DOHH2 (cell line): ENCODE data around the gene CDIPT.

ENCODE experiments used
- H3F3A ChIP-seq: fragments of 200-600 bp; sonication (generic), shearing (Covaris generic); 2 replicates; pipeline ENCODE4 v1.6.0; 2016; ENCODE audit warnings: antibody characterized with exemption, mild to moderate bottlenecking; ENCODE audit not compliant: control insufficient read depth, insufficient read depth
- H3K27ac ChIP-seq: fragments of 200-600 bp; sonication (generic); 2 replicates; pipeline ENCODE4 v1.5.1; 2014; ENCODE audit warnings: low read depth, mild to moderate bottlenecking, low read length, moderate library complexity
- H3K27me3 ChIP-seq: fragments of 200-600 bp; sonication (generic); 2 replicates; pipeline ENCODE4 v1.6.1; 2014; ENCODE audit warnings: mild to moderate bottlenecking, low read length, mixed read lengths; ENCODE audit not compliant: control insufficient read depth
- H3K36me3 ChIP-seq: fragments of 200-600 bp; sonication (generic); 2 replicates; pipeline ENCODE4 v1.6.1; 2014; ENCODE audit warnings: mild to moderate bottlenecking, low read length, moderate library complexity, mixed read lengths; ENCODE audit not compliant: control insufficient read depth
- H3K4me1 ChIP-seq: fragments of 200-600 bp; sonication (generic); 2 replicates; pipeline ENCODE4 v1.6.1; 2014; ENCODE audit warnings: mild to moderate bottlenecking, low read length, mixed read lengths; ENCODE audit not compliant: control insufficient read depth
- H3K4me2 ChIP-seq: fragments of 200-600 bp; sonication (generic); 2 replicates; pipeline ENCODE4 v1.6.0; 2014; ENCODE audit warnings: mild to moderate bottlenecking, low read length, moderate library complexity
- H3K4me3 ChIP-seq: fragments of 200-600 bp; sonication (generic); 2 replicates; pipeline ENCODE4 v1.5.1; 2014; ENCODE audit warnings: mild to moderate bottlenecking, low read length, mixed read lengths
- H3K79me2 ChIP-seq: fragments of 200-600 bp; sonication (generic); 2 replicates; pipeline ENCODE4 v1.6.1; 2014; ENCODE audit warnings: mild to moderate bottlenecking, low read length, mixed read lengths; ENCODE audit not compliant: control insufficient read depth
- H3K9me2 ChIP-seq: fragments of 200-600 bp; sonication (generic); replicated peaks from 2 replicates; pipeline ENCODE4 v1.6.1; 2014; ENCODE audit warnings: mild to moderate bottlenecking, low read length, mixed read lengths; ENCODE audit not compliant: control insufficient read depth
- H3K9me3 ChIP-seq: fragments of 200-600 bp; sonication (generic); 2 replicates; pipeline ENCODE4 v1.6.1; 2014; ENCODE audit warnings: antibody characterized with exemption, low read length, mixed read lengths; ENCODE audit not compliant: control insufficient read depth, insufficient read depth
- H4K20me1 ChIP-seq: fragments of 200-600 bp; sonication (generic); 2 replicates; pipeline ENCODE4 v1.6.0; 2014; ENCODE audit warnings: low read depth, mild to moderate bottlenecking, antibody characterized with exemption, low read length, moderate library complexity; ENCODE audit not compliant: control insufficient read depth, insufficient read depth
- EZH2phosphoT487 ChIP-seq: fragments of 200-600 bp; sonication (generic); IDR thresholded peaks from 2 replicates; pipeline ENCODE4 v1.6.1; 2017; ENCODE audit warnings: borderline replicate concordance, mild to moderate bottlenecking, antibody characterized with exemption, low read length, moderate library complexity, mixed read lengths
- TF ChIP-seq, protein P1 (sequence below): fragments of 200-600 bp; sonication (generic); IDR thresholded peaks from one replicate; pipeline ENCODE4 v1.5.1; 2014; ENCODE audit warnings: antibody characterized with exemption, mild to moderate bottlenecking, low read depth, low read length; ENCODE audit not compliant: poor library complexity, severe bottlenecking

Gene CDIPT

DNA sequence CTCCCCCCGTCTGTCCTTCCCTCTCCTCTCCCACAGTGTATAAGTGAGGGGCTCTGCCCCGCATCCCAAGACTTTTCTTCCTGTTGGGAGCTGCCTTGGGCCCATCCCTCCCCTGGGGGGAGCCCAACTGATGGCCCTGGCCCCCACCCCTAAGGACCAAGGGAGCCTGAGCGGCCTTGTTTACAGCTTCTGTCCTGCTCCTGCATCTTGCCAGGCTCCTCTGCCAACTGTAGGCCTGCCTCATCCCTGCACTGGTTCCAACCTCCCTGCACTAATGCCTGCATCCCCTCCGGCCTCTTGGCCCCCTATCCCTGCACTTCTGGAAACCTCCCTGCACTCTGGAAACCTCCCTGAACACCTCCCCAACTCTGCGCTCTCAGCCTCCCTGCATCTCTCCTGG is 48.4 kb downstream of the CDIPT start:
- H3K36me3 ChIP-seq = peaks cover 39% of the 10 kb centered on the region
- peaks cover 80% of the 10 kb centered on the region for H3K4me1 ChIP-seq
- H3K27ac ChIP-seq = peak overlapping the region; percentile 89
- H4K20me1 ChIP-seq = peaks cover 15% of the 10 kb centered on the region; the same call in 1 of the 2 replicates
- H3K4me2 ChIP-seq = peak overlapping the region; percentile 98
- no peaks in the 10 kb centered on the region for H3K9me3 ChIP-seq
- H3K9me2 ChIP-seq = no peaks in the 10 kb centered on the region
- no peak for TF ChIP-seq EZH2phosphoT487
- TF ChIP-seq, protein P1, sequence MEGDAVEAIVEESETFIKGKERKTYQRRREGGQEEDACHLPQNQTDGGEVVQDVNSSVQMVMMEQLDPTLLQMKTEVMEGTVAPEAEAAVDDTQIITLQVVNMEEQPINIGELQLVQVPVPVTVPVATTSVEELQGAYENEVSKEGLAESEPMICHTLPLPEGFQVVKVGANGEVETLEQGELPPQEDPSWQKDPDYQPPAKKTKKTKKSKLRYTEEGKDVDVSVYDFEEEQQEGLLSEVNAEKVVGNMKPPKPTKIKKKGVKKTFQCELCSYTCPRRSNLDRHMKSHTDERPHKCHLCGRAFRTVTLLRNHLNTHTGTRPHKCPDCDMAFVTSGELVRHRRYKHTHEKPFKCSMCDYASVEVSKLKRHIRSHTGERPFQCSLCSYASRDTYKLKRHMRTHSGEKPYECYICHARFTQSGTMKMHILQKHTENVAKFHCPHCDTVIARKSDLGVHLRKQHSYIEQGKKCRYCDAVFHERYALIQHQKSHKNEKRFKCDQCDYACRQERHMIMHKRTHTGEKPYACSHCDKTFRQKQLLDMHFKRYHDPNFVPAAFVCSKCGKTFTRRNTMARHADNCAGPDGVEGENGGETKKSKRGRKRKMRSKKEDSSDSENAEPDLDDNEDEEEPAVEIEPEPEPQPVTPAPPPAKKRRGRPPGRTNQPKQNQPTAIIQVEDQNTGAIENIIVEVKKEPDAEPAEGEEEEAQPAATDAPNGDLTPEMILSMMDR = no peak
- H3K4me3 ChIP-seq = peak overlapping the region; percentile 93
- H3F3A ChIP-seq = peaks cover 13% of the 10 kb centered on the region
- H3K27me3 ChIP-seq = no peaks in the 10 kb centered on the region
- peaks cover 35% of the 10 kb centered on the region for H3K79me2 ChIP-seq

DNA sequence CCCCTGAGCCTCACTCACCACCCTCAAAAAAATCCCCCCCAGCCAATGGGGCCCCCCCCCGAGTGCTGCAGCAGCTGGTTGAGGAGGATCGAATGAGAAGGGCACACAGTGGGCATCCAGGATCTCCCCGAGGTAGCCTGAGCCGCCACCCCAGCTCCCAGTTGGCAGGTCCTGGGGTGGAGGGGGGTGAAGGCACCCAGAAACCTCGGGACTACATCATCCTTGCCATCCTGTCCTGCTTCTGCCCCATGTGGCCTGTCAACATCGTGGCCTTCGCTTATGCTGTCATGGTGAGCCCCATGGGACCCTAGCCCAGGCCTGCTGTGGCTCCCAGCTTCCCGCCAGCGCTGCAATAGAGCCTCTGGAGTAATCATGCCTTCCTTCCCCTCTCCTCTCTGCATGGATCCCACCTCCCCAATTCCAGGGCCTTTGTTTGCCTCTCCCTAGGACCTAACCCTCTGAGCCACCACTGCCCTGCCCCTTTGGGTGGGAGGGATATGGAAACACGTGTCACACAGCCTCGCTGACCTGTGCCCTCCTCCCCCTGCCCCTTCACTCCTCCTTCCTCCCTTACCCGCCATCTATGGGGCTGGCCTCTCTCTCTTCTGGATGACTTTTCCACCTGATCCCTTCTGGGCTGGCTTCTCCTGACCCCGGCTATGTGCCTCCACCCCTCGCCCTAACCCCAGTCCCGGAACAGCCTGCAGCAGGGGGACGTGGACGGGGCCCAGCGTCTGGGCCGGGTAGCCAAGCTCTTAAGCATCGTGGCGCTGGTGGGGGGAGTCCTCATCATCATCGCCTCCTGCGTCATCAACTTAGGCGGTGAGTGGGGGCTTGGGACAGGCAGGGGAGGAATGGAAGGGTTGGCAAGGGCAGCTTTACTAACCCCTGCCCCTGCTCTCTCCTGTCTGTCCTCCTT is 49.1 kb downstream of the CDIPT start:
- no peaks in the 10 kb centered on the region for H3K27me3 ChIP-seq
- no peaks in the 10 kb centered on the region for H3K9me3 ChIP-seq
- peaks cover 13% of the 10 kb centered on the region for H3F3A ChIP-seq
- H4K20me1 ChIP-seq = peaks cover 20% of the 10 kb centered on the region
- TF ChIP-seq EZH2phosphoT487 = no peak
- TF ChIP-seq, protein P1 = no peak
- peak overlapping the region; percentile 93 for H3K4me3 ChIP-seq
- peak overlapping the region; percentile 98 for H3K4me2 ChIP-seq
- H3K27ac ChIP-seq = peak overlapping the region; percentile 89; the same call in 1 of the 2 replicates
- H3K9me2 ChIP-seq = no peaks in the 10 kb centered on the region
- peaks cover 35% of the 10 kb centered on the region for H3K79me2 ChIP-seq
- H3K36me3 ChIP-seq = peaks cover 39% of the 10 kb centered on the region
- peaks cover 80% of the 10 kb centered on the region for H3K4me1 ChIP-seq

DNA sequence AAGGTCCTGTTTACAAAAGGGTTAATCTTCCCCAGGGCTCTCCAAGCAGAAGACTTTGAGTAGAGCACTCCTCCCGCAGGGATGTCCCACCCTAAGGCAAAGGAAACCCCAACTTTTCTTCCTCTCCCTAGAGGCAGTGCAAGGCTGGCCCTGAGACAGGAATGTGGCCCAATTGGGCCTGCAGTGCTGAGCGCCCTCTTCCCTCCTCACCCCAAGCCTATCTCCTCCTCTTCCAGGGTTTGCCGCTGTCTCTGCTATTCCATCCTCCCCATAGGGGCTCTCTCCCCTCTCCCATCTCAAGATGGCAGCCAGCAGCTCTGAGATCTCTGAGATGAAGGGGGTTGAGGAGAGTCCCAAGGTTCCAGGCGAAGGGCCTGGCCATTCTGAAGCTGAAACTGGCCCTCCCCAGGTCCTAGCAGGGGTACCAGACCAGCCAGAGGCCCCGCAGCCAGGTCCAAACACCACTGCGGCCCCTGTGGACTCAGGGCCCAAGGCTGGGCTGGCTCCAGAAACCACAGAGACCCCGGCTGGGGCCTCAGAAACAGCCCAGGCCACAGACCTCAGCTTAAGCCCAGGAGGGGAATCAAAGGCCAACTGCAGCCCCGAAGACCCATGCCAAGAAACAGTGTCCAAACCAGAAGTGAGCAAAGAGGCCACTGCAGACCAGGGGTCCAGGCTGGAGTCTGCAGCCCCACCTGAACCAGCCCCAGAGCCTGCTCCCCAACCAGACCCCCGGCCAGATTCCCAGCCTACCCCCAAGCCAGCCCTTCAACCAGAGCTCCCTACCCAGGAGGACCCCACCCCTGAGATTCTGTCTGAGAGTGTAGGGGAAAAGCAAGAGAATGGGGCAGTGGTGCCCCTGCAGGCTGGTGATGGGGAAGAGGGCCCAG is 50.0 kb downstream of the CDIPT start:
- Histone ChIP-seq H3F3A (peaks cover 13% of the 10 kb centered on the region), H3K79me2 (peaks cover 35% of the 10 kb centered on the region), H3K4me1 (peaks cover 80% of the 10 kb centered on the region), H4K20me1 (peaks cover 27% of the 10 kb centered on the region), H3K9me3 (no peaks in the 10 kb centered on the region), H3K9me2 (no peaks in the 10 kb centered on the region), H3K27me3 (no peaks in the 10 kb centered on the region), H3K36me3 (peaks cover 39% of the 10 kb centered on the region), H3K4me2 (no peak overlapping the region), H3K27ac (no peak overlapping the region), H3K4me3 (no peak overlapping the region)
- TF ChIP-seq, protein P1 = no peak
- no peak for TF ChIP-seq EZH2phosphoT487
